Dedifferentiated amniotic fluid mesenchymal stem cell (primary cell): Measurements from ENCODE around the gene PDCD1LG2.
A peak's percentile ranks its signal among the peaks of the same experiment; 100 is the strongest.

Source experiments
- DNase-seq: peaks from one replicate; pipeline ENCODE4 v3.0.0-alpha.2; 2016; ENCODE audit errors: extremely low spot score

The PDCD1LG2 gene

GRCh38 chr9:5611321-5612184 is 101.2 kb downstream of the PDCD1LG2 start:
- peak; percentile 75 for DNase-seq

DNA sequence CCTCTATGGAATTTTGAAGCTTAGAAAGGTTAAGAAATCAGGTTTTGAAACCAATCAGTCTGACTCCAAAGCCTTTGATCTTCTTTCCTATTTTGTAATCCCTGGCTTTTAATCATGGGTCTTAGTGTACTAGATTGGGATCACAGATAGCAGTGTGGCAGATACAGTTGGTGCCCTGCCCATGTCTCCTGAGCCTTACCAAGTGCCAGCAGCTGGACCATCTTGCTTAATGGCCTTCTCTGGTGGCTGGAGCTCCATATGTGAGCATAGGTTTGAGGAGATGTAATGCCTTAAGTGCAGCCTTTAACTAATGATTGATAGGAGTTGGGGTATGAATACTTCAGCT is 101.8 kb downstream of the PDCD1LG2 start:
- DNase-seq, result no peak

DNA sequence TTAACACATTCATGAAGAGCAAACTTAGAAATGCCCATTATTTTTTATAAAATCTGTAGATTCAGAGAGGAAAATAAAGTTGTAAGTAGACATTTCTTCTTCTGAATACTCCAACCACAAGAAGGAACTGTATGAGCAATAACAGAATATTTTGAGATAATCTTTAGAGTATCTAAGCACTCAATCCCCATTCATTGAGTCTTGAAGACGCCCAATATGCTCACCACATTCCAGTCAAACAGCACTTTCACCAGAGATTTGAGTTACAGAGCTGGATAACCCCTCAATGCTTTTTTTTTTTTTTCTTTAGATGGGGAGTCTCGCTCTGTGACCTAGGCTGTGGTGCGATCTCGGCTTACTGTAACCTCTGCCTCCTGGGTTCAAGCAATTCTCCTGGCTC is 103.9 kb downstream of the PDCD1LG2 start:
- DNase-seq, result no peak

DNA sequence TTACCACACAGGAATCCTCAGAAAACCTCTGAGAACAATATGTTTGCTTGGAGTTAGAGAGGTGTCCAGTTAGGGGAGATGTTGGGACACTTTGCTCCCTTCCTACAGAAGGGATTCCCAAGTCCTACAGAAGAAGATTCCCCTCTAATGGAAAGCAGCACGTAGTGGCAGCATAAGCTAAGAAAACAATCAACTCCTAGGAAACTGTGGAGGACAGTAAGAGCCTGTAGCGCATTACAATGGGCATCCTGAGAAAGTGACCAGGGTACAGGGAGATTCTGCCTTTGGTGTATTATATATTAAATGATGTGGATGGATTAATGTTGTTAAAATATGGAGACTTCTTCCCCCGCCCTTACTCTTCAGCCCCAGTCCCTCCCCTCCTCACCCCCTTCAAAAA is 104.7 kb downstream of the PDCD1LG2 start:
- DNase-seq, result no peak

- DNase-seq, result no peak
Measured at GRCh38 chr9:5617749-5618148, 107.4 kb downstream of the PDCD1LG2 start.

GRCh38 chr9:5620494-5620893 is 110.2 kb downstream of the PDCD1LG2 start:
- DNase-seq, result no peak
